Left ventricle myocardium inferior (tissue), 1 donor: ENCODE data around the gene DLX6. TPM values are rescaled to one million over a fixed set of nuclear protein-coding genes. Genes with fewer than 3 reads are reported as not detected.

Experiments
- DNase-seq: peaks from one replicate; pipeline ENCODE4 v3.0.0-alpha.2; 2020
- H3K27ac ChIP-seq: fragments of 200-600 bp; replicated peaks from 2 replicates; pipeline ENCODE4 v1.8.0; 2021
- H3K27me3 ChIP-seq: fragments of 200-600 bp; 2 replicates; pipeline ENCODE4 v1.8.0; 2021; ENCODE audit warnings: low read depth
- H3K36me3 ChIP-seq: fragments of 200-600 bp; 2 replicates; pipeline ENCODE4 v1.8.0; 2021
- H3K4me1 ChIP-seq: fragments of 200-600 bp; 2 replicates; pipeline ENCODE4 v1.8.0; 2021
- H3K4me3 ChIP-seq: fragments of 200-600 bp; 2 replicates; pipeline ENCODE4 v1.8.0; 2021; ENCODE audit warnings: mild to moderate bottlenecking, moderate library complexity
- H3K9me3 ChIP-seq: fragments of 200-600 bp; replicated peaks from 2 replicates; pipeline ENCODE4 v1.8.0; 2021
- CTCF ChIP-seq: fragments of 200-600 bp; IDR thresholded peaks from 2 replicates; pipeline ENCODE4 v1.8.0; 2021; ENCODE audit warnings: antibody characterized with exemption, mild to moderate bottlenecking, borderline replicate concordance
- intact Hi-C: fragments of 100-400 bp; cut with micrococcal nuclease; formaldehyde crosslinking; loops from one replicate; pipeline ENCODE4 v1.11.0; 2022
- total RNA-seq: library from RNA; stranded (reverse); fragmentation: NEBNext Ultra II Directional; extraction: Animal tissue kit (Norgen Biotek cat#: 25700); gene quantifications from one replicate; pipeline ENCODE4 v1.2.1, GENCODE V29; 2021
- donor health status: DM: no; HTN: yes; CAD: no; lungs with severe emphysema.

Gene DLX6
- total RNA-seq, 1 donor from 2014 or later = not detected

GRCh38 chr7:97020996-97021746 lies 15.8 kb downstream of the DLX6 start:
- peaks cover 73% of the 10 kb centered on the region for H3K4me1 ChIP-seq
- peaks cover 100% of the 10 kb centered on the region for H3K27me3 ChIP-seq
- H3K27ac ChIP-seq = no peak overlapping the region
- peak overlapping the region; percentile 34 for H3K4me3 ChIP-seq
- no peaks in the 10 kb centered on the region for H3K36me3 ChIP-seq
- no peak for TF ChIP-seq CTCF
- intact Hi-C loops = loop anchor here (10.0 kb wide), 1 partner anchor 1106 kb away; no protein-coding TSS in a partner anchor
- no peaks in the 10 kb centered on the region for H3K9me3 ChIP-seq
- no peak for DNase-seq

- intact Hi-C loops = loop anchor here (10.0 kb wide), 1 partner anchor 1107 kb away; no protein-coding TSS in a partner anchor
These were observed 16.6 kb downstream of the DLX6 start for GRCh38 chr7:97021747-97022490.

GRCh38 chr7:97022491-97023306 lies 17.3 kb downstream of the DLX6 start:
- H3K4me3 ChIP-seq = no peak overlapping the region
- no peak for DNase-seq
- intact Hi-C loops = loop anchor here (10.0 kb wide), 1 partner anchor 1108 kb away; no protein-coding TSS in a partner anchor
- H3K27me3 ChIP-seq = peaks cover 100% of the 10 kb centered on the region
- no peak for TF ChIP-seq CTCF
- no peak overlapping the region for H3K27ac ChIP-seq
- H3K4me1 ChIP-seq = peaks cover 73% of the 10 kb centered on the region
- no peaks in the 10 kb centered on the region for H3K36me3 ChIP-seq
- H3K9me3 ChIP-seq = no peaks in the 10 kb centered on the region

More at GRCh38 chr7:97021747-97022490, 16.6 kb downstream of the DLX6 start:
- no peak overlapping the region for H3K27ac ChIP-seq
- DNase-seq = no peak
- no peak overlapping the region for H3K4me3 ChIP-seq
- peaks cover 100% of the 10 kb centered on the region for H3K27me3 ChIP-seq
- H3K9me3 ChIP-seq = no peaks in the 10 kb centered on the region
- peaks cover 73% of the 10 kb centered on the region for H3K4me1 ChIP-seq
- H3K36me3 ChIP-seq = no peaks in the 10 kb centered on the region
- TF ChIP-seq CTCF = no peak

GRCh38 chr7:97024209-97025129 lies 19.1 kb downstream of the DLX6 start, which contains the start of gene DLX5:
Gene DLX5, minus strand, starts transcription at chr7:97024831. Its CDS starts 208 bp downstream, at chr7:97024623.
- intact Hi-C loops = loop anchor here (5.0 to 10.0 kb wide), 2 partner anchors 947 to 1110 kb away; no protein-coding TSS in a partner anchor
- H3K27me3 ChIP-seq = peaks cover 100% of the 10 kb centered on the region
- no peak within 1 kb of the TSS for H3K27ac ChIP-seq
- peak within 1 kb of the TSS; percentile 61 for H3K4me3 ChIP-seq
- H3K9me3 ChIP-seq = no peaks in the 10 kb centered on the region
- H3K36me3 ChIP-seq = no peaks in the 10 kb centered on the region
- H3K4me1 ChIP-seq = peaks cover 63% of the 10 kb centered on the region
- DNase-seq = no peak
- no peak for TF ChIP-seq CTCF
